ENCODE results near the gene KCNG4. TPM values are rescaled to one million over a fixed set of nuclear protein-coding genes. Genes with fewer than 3 reads are reported as not detected.

Gene KCNG4
- total and polyA plus RNA-seq, 2 donors (not counting 1 experiment from before 2014, with no cell fraction given) = not detected

DNA sequence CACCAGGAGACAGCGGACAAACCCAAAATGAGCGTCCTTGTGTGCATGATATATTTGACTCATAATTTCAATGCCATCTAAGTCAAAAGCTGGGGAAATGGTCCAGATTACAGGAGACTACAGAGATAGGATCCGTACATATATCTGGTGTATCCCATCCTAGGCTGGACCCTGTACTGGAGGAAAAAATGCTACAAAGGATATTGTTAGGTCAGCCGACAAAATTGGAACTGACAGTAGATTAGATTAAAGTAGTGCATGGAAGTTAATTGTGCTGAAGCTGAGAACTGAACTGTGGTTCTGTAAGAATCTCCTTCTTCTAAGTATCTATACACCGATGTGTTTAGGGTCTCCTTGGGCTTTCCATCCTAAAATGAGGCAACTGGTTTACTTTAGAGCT, 24.3 kb downstream of the KCNG4 start:
- no peak overlapping the region for H3K4me3 ChIP-seq (replicated peaks in 1 of 4; ENCODE audit: control extremely low read depth in 1 of 4, insufficient read depth in 1 of 4, low read depth in 3 of 4, low read length in 4 of 4)
- no peaks in the 10 kb centered on the region for H3K4me1 ChIP-seq (ENCODE audit: control insufficient read depth, extremely low read depth, insufficient read depth, low read length)
- no peaks in the 10 kb centered on the region for H3K79me2 ChIP-seq (ENCODE audit: control insufficient read depth, insufficient read depth, low read length)
- no peak for DNase-seq (ENCODE audit: low read depth in 2 of 2)
- H4K20me1 ChIP-seq (ENCODE audit: control insufficient read depth, extremely low read depth, insufficient read depth, low read length) = no peaks in the 10 kb centered on the region
- H3K9me3 ChIP-seq (ENCODE audit: control insufficient read depth, insufficient read depth, low read depth, low read length) = no peaks in the 10 kb centered on the region
- no peaks in the 10 kb centered on the region for H3K36me3 ChIP-seq (ENCODE audit: control insufficient read depth, insufficient read depth, low read length)
- no peak overlapping the region for H3K27ac ChIP-seq (ENCODE audit: insufficient read depth, low read length)
- H3K27me3 ChIP-seq (ENCODE audit: control insufficient read depth, insufficient read depth, low read length) = peaks cover 3% of the 10 kb centered on the region
- TF ChIP-seq CTCF (conservative IDR thresholded peaks at IDR 0.05 in 1 of 2, IDR thresholded peaks at IDR 0.05 in 1 of 2; ENCODE audit: low read depth in 1 of 2, low read length in 2 of 2) (no peak), EZH2 (IDR thresholded peaks at IDR 0.05; ENCODE audit: low read length, missing control alignments) (no peak)
- no peak overlapping the region for H2AFZ ChIP-seq (ENCODE audit: low read length)
- no peak overlapping the region for H3K9ac ChIP-seq (ENCODE audit: insufficient read depth, low read length)
- no peak overlapping the region for H3K4me2 ChIP-seq (ENCODE audit: extremely low read depth, insufficient read depth, low read length)

DNA sequence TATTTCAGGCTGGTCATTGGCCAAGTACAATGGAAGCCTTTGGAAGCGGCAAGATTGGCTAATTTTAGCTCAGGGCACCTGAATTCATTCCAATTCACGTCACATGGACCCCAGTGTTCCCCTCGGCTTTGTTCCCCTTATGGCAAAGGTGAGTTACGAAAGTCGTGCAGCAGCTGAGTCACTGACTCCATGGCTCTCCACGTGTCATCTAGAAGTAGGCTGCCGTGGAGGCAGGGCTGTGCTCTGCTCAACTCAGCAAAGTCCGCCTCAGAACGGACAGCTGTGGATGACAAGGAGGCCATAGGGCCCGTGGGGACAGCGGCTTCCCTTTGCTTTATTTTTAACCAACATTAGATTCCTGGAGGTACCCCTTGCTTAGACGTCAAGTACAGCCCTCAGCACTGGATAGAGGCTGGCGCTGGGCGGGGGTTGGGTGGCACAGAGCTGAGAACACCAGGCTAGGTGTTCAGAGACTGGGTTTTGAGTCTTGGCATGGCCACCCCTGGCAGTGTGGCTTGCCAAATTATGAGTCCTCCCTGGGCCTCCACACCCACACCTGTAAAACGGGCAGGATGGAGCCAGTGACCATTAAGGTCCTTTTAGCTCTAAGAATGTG, 25.3 kb downstream of the KCNG4 start:
- no peaks in the 10 kb centered on the region for H3K36me3 ChIP-seq (ENCODE audit: control insufficient read depth, insufficient read depth, low read length)
- no peak overlapping the region for H3K27ac ChIP-seq (ENCODE audit: insufficient read depth, low read length)
- TF ChIP-seq CTCF (conservative IDR thresholded peaks at IDR 0.05 in 1 of 2, IDR thresholded peaks at IDR 0.05 in 1 of 2; ENCODE audit: low read depth in 1 of 2, low read length in 2 of 2) = no peak
- TF ChIP-seq EZH2 (IDR thresholded peaks at IDR 0.05; ENCODE audit: low read length, missing control alignments) = no peak
- no peaks in the 10 kb centered on the region for H3K79me2 ChIP-seq (ENCODE audit: control insufficient read depth, insufficient read depth, low read length)
- peaks cover 3% of the 10 kb centered on the region for H3K27me3 ChIP-seq (ENCODE audit: control insufficient read depth, insufficient read depth, low read length)
- H2AFZ ChIP-seq (ENCODE audit: low read length) = no peak overlapping the region
- no peak overlapping the region for H3K9ac ChIP-seq (ENCODE audit: insufficient read depth, low read length)
- no peaks in the 10 kb centered on the region for H3K4me1 ChIP-seq (ENCODE audit: control insufficient read depth, extremely low read depth, insufficient read depth, low read length)
- no peak overlapping the region for H3K4me3 ChIP-seq (replicated peaks in 1 of 4; ENCODE audit: control extremely low read depth in 1 of 4, insufficient read depth in 1 of 4, low read depth in 3 of 4, low read length in 4 of 4)
- no peaks in the 10 kb centered on the region for H4K20me1 ChIP-seq (ENCODE audit: control insufficient read depth, extremely low read depth, insufficient read depth, low read length)
- no peaks in the 10 kb centered on the region for H3K9me3 ChIP-seq (ENCODE audit: control insufficient read depth, insufficient read depth, low read depth, low read length)
- no peak for DNase-seq (ENCODE audit: low read depth in 2 of 2)
- no peak overlapping the region for H3K4me2 ChIP-seq (ENCODE audit: extremely low read depth, insufficient read depth, low read length)

- Histone ChIP-seq H4K20me1 (ENCODE audit: control insufficient read depth, extremely low read depth, insufficient read depth, low read length) (no peaks in the 10 kb centered on the region), H3K9ac (ENCODE audit: insufficient read depth, low read length) (no peak overlapping the region), H3K4me3 (replicated peaks in 1 of 4; ENCODE audit: control extremely low read depth in 1 of 4, insufficient read depth in 1 of 4, low read depth in 3 of 4, low read length in 4 of 4) (no peak overlapping the region), H3K27ac (ENCODE audit: insufficient read depth, low read length) (no peak overlapping the region), H3K27me3 (ENCODE audit: control insufficient read depth, insufficient read depth, low read length) (no peaks in the 10 kb centered on the region), H3K9me3 (ENCODE audit: control insufficient read depth, insufficient read depth, low read depth, low read length) (no peaks in the 10 kb centered on the region), H3K36me3 (ENCODE audit: control insufficient read depth, insufficient read depth, low read length) (no peaks in the 10 kb centered on the region), H3K79me2 (ENCODE audit: control insufficient read depth, insufficient read depth, low read length) (no peaks in the 10 kb centered on the region), H2AFZ (ENCODE audit: low read length) (no peak overlapping the region), H3K4me1 (ENCODE audit: control insufficient read depth, extremely low read depth, insufficient read depth, low read length) (no peaks in the 10 kb centered on the region), H3K4me2 (ENCODE audit: extremely low read depth, insufficient read depth, low read length) (no peak overlapping the region)
- no peak for DNase-seq (ENCODE audit: low read depth in 2 of 2)
- no peak for TF ChIP-seq EZH2 (IDR thresholded peaks at IDR 0.05; ENCODE audit: low read length, missing control alignments)
- TF ChIP-seq CTCF (conservative IDR thresholded peaks at IDR 0.05 in 1 of 2, IDR thresholded peaks at IDR 0.05 in 1 of 2; ENCODE audit: low read depth in 1 of 2, low read length in 2 of 2) = no peak
These were observed 27.2 kb downstream of the KCNG4 start for GRCh38 chr16:84212631-84213030.

Data from fibroblast of lung (primary cell).